ENCODE results near the gene WWC1. TPM values are rescaled to one million over a fixed set of nuclear protein-coding genes. Genes with fewer than 3 reads are reported as not detected.
"Not testable (repeated sequence)": the region's sequence is repeated elsewhere in the genome, so short reads cannot be mapped to it uniquely, and the experiment has no call there.

WWC1 gene
- total RNA-seq, 1 donor from 2014 or later = 2.2 TPM

- Mint-ChIP-seq H3K4me3 (ENCODE audit: unreplicated experiment) (no peak overlapping the region), H3K27me3 (ENCODE audit: unreplicated experiment) (peaks cover 28% of the 10 kb centered on the region), H3K36me3 (ENCODE audit: unreplicated experiment) (peaks cover 4% of the 10 kb centered on the region), H3K9me3 (ENCODE audit: unreplicated experiment) (peaks cover 12% of the 10 kb centered on the region), H3K4me1 (ENCODE audit: unreplicated experiment) (peaks cover 8% of the 10 kb centered on the region), H3K27ac (ENCODE audit: unreplicated experiment) (no peak overlapping the region)
- TF ChIP-seq, protein P1, sequence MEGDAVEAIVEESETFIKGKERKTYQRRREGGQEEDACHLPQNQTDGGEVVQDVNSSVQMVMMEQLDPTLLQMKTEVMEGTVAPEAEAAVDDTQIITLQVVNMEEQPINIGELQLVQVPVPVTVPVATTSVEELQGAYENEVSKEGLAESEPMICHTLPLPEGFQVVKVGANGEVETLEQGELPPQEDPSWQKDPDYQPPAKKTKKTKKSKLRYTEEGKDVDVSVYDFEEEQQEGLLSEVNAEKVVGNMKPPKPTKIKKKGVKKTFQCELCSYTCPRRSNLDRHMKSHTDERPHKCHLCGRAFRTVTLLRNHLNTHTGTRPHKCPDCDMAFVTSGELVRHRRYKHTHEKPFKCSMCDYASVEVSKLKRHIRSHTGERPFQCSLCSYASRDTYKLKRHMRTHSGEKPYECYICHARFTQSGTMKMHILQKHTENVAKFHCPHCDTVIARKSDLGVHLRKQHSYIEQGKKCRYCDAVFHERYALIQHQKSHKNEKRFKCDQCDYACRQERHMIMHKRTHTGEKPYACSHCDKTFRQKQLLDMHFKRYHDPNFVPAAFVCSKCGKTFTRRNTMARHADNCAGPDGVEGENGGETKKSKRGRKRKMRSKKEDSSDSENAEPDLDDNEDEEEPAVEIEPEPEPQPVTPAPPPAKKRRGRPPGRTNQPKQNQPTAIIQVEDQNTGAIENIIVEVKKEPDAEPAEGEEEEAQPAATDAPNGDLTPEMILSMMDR (IDR thresholded peaks at IDR 0.05) = no peak
- DNase-seq (ENCODE audit: extremely low spot score, unreplicated experiment) = no peak
These were observed 5.1 kb upstream of the WWC1 start for GRCh38 chr5:168286386-168286785.

DNA sequence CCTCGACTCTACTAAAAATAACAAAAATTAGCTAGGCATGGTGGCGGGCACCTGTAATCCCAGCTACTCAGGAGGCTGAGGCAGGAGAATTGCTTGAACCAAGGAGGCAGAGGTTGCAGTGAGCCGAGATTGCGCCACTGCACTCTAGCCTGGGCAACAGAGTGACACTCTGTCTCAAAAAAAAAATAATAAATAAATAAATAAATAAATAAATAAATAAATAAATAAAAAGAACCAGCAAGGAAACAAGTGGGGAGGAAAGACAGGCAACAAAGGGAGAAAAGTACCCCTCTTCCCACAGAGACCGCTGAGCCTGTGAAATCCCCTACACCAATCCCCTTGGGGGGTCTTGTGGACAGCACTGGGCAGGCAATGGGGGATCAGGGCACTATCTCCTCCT, 4.6 kb upstream of the WWC1 start:
- H3K36me3 Mint-ChIP-seq (ENCODE audit: unreplicated experiment); DNase-seq (ENCODE audit: extremely low spot score, unreplicated experiment); H3K4me1 Mint-ChIP-seq (ENCODE audit: unreplicated experiment); H3K27ac Mint-ChIP-seq (ENCODE audit: unreplicated experiment); H3K4me3 Mint-ChIP-seq (ENCODE audit: unreplicated experiment): not testable (repeated sequence)
- H3K27me3 Mint-ChIP-seq (ENCODE audit: unreplicated experiment) = peaks cover 28% of the 10 kb centered on the region
- peaks cover 12% of the 10 kb centered on the region for H3K9me3 Mint-ChIP-seq (ENCODE audit: unreplicated experiment)

- Mint-ChIP-seq H3K36me3 (ENCODE audit: unreplicated experiment) (peaks cover 4% of the 10 kb centered on the region), H3K4me1 (ENCODE audit: unreplicated experiment) (peaks cover 8% of the 10 kb centered on the region), H3K27ac (ENCODE audit: unreplicated experiment) (no peak overlapping the region), H3K9me3 (ENCODE audit: unreplicated experiment) (peaks cover 12% of the 10 kb centered on the region), H3K27me3 (ENCODE audit: unreplicated experiment) (peaks cover 28% of the 10 kb centered on the region), H3K4me3 (ENCODE audit: unreplicated experiment) (no peak overlapping the region)
- TF ChIP-seq, protein P1 (IDR thresholded peaks at IDR 0.05) = no peak
- DNase-seq (ENCODE audit: extremely low spot score, unreplicated experiment) = no peak
These were observed 4.1 kb upstream of the WWC1 start for GRCh38 chr5:168287362-168287761.

- H3K9me3 Mint-ChIP-seq (ENCODE audit: unreplicated experiment) = peaks cover 12% of the 10 kb centered on the region
- H3K27me3 Mint-ChIP-seq (ENCODE audit: unreplicated experiment) = peaks cover 28% of the 10 kb centered on the region
- H3K36me3 Mint-ChIP-seq (ENCODE audit: unreplicated experiment) = peaks cover 4% of the 10 kb centered on the region
- H3K27ac Mint-ChIP-seq (ENCODE audit: unreplicated experiment) = no peak overlapping the region
- TF ChIP-seq, protein P1 (IDR thresholded peaks at IDR 0.05) = no peak
- DNase-seq (ENCODE audit: extremely low spot score, unreplicated experiment) = no peak
- peaks cover 8% of the 10 kb centered on the region for H3K4me1 Mint-ChIP-seq (ENCODE audit: unreplicated experiment)
- H3K4me3 Mint-ChIP-seq (ENCODE audit: unreplicated experiment) = no peak overlapping the region
These were observed 2.8 kb upstream of the WWC1 start for GRCh38 chr5:168288349-168289245.

DNA sequence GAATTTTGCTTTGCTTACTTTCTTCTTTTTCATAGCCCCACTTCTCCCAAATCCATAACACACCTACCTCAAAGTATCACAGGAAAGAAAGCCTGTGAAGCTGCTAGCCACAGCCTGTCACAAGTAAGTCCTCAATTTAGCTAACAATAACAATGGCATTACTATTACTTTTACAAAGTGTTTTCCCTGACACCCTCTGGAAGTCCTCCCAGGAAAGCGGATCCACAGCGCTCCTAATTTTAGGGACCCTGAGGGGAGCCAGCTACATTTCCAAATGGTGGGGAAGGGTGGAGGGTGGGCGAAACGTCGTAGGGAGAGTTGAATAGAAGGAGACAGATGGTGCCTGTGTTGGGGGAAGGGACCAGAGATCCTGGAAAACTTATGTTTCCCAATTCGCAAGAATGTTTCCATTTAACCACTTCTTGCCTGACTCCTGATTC, 523 bp upstream of the WWC1 start:
- TF ChIP-seq, protein P1 (IDR thresholded peaks at IDR 0.05) = no peak
- peaks cover 23% of the 10 kb centered on the region for H3K4me1 Mint-ChIP-seq (ENCODE audit: unreplicated experiment)

More for the DNA sequence above, 523 bp upstream of the WWC1 start:
- H3K27me3 Mint-ChIP-seq (ENCODE audit: unreplicated experiment) = peaks cover 13% of the 10 kb centered on the region
- no peaks in the 10 kb centered on the region for H3K9me3 Mint-ChIP-seq (ENCODE audit: unreplicated experiment)
- DNase-seq (ENCODE audit: extremely low spot score, unreplicated experiment) = no peak
- H3K4me3 Mint-ChIP-seq (ENCODE audit: unreplicated experiment) = peak overlapping the region; percentile 73
- H3K27ac Mint-ChIP-seq (ENCODE audit: unreplicated experiment) = no peak overlapping the region
- no peaks in the 10 kb centered on the region for H3K36me3 Mint-ChIP-seq (ENCODE audit: unreplicated experiment)
